Motor neuron (in vitro differentiated cells): Measurements from ENCODE around the gene GLI2. TPM values are rescaled to one million over a fixed set of nuclear protein-coding genes. Genes with fewer than 3 reads are reported as not detected.

Experiments used
- ATAC-seq, 8 experiments: fragments of 200-7000 bp; cut with Tn5 transposase; replicated peaks in 6 of 8; 2 replicates each; pipeline ENCODE4 v1.8.0; 2021; ENCODE audit warnings: mild to moderate bottlenecking in 8 of 8, moderate library complexity in 8 of 8
- H3K27ac ChIP-seq, 2 donors: fragments of 250-450 bp; sonication (Bioruptor Pico); 2 replicates each; pipeline ENCODE4 v1.9.0; 2021; ENCODE audit warnings: antibody characterized with exemption in 2 of 2, mild to moderate bottlenecking in 2 of 2, moderate library complexity in 1 of 2
- H3K4me1 ChIP-seq, 2 donors: fragments of 250-450 bp; sonication (Bioruptor Pico); replicated peaks in 1 of 2; 2 replicates each; pipeline ENCODE4 v1.6.1; 2021; ENCODE audit warnings: antibody characterized with exemption in 2 of 2, mild to moderate bottlenecking in 2 of 2, moderate library complexity in 1 of 2
- H3K4me3 ChIP-seq, 5 donors: fragments of 250-450 bp; sonication (Bioruptor Pico); 2 replicates each; pipeline ENCODE4 v1.9.0; 2021; ENCODE audit warnings: antibody characterized with exemption in 5 of 5, mild to moderate bottlenecking in 5 of 5, moderate library complexity in 4 of 5
- WGBS, 10 experiments: fragments of 450-650 bp; shearing (Covaris generic); methylation state at CpG; one replicate each; pipeline ENCODE4 v1.0.0; 2022; 5-methylcytosine and 5-hydroxymethylcytosine counted together
- in situ Hi-C, 9 experiments: fragments of 400-800 bp; cut with MboI; loops; one replicate each; pipeline ENCODE4 v1.15.0; 2021; ENCODE audit warnings: low sequenced_read_pairs in 9 of 9, low pct_unique_long_range_greater_than_20kb in 2 of 9; ENCODE audit not compliant: unreplicated experiment in 9 of 9
- total RNA-seq, 8 experiments: library from RNA; unstranded; fragments of 300-600 nt; gene quantifications; 2 replicates each; pipeline versions ENCODE4 v1.2.3 to v1.2.4, GENCODE V29; 2022

The GLI2 gene
- total RNA-seq, 8 experiments from 2014 or later = 0.45 to 11.1 (median 2.8) TPM

DNA sequence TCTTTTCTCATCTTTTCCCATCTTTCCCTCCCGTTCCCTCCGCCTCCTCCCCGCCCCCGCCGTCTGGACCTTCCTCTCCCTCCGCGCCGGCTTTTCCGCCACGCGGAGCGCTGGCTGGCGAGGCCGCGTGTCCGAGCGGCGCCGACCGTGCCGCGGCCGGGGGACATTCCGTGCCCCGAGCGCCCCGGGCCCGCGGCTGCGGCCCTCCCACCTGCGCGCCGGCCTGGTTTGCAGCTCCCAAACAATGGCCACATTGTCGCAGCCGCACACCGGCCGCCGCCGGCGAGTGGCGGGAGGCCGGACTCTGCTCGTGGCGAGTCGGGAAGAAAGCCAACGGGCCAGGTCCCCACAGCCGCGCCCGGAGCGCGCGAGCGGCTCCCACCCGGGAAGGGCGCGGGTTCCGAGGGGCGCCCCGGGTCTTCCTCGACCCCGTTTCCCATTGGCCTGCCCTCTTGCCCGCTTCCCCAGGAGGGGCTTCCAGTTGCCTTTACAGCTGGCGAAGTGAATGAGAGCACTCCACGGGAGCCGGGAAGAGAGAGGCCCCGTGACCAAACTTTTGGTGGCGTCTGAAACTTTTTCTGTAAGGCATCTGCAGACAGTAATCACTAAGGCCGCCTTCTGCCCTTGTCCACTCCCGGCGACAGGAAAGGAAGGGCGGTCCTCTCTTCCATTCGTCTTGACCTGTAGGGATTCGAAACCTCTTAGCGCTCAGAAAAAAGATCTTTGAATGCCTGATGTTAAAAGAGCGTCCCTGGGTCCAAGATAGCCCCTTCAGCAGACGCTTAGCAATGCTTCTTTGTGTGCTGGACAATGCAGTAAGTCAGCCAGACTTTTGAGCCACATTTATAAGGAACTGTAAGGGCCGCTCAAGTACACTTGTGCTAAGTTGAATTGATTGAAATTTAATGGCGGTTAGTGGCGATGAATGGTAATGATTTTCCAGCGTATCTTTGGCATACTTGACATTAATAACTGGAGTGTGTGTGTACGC is 6.2 kb downstream of the GLI2 start:
- ATAC-seq = peak in 7 of 8 experiments; percentile 6 to 58 (median 41)
- WGBS, 10 experiments = 0 to 100% (median 6%) methylated on average over 1 to 15 of the region's 81 CpGs
- peak overlapping the region; percentile 12 to 38 (median 30) for H3K4me3 ChIP-seq
- H3K4me1 ChIP-seq = peaks cover 56 to 61% of the 10 kb centered on the region in 2 donors
- in situ Hi-C loops = loop anchor here in 1 of 9 experiments (25.0 kb wide), 1 partner anchor 145 kb away; no protein-coding TSS in a partner anchor
- peak overlapping the region; percentile 20 to 81 for H3K27ac ChIP-seq

DNA sequence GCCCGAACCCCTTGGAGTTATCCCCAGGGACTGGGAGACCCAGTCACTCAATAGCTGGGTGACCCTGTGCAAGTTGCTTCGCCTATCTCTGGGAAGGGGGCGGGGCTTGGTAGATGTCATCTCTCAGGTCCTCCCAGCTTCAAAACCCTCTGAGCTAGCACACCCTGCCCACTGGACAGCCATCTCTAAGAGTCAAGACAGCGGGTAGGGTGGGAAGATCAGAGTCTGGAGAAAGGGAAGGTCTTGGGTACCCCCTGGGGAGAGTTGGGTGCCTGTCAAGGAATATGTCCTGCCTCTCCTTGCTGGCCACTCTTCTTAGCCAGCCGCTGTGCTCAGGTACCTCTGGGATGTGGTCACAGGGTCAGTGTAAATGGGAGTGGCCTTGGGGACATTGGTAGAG is 8.0 kb downstream of the GLI2 start:
- in situ Hi-C loops = loop anchor here in 1 of 9 experiments (25.0 kb wide), 1 partner anchor 144 kb away; no protein-coding TSS in a partner anchor
- 60 to 100% (median 90%) methylated on average over 1 to 4 of the region's 5 CpGs; no CpG with 5 or more reads in 5 of the 10 experiments for WGBS, 10 experiments
- Histone ChIP-seq H3K4me3 (no peak overlapping the region), H3K4me1 (peaks cover 51 to 55% of the 10 kb centered on the region in 2 donors), H3K27ac (no peak overlapping the region)
- no peak for ATAC-seq

GRCh38 chr2:120744817-120745216 is 9.1 kb downstream of the GLI2 start:
- Histone ChIP-seq H3K4me1 (peaks cover 51 to 55% of the 10 kb centered on the region in 2 donors), H3K27ac (no peak overlapping the region), H3K4me3 (no peak overlapping the region)
- in situ Hi-C loops = loop anchor here in 1 of 9 experiments (25.0 kb wide), 1 partner anchor 142 kb away; no protein-coding TSS in a partner anchor
- ATAC-seq = no peak

DNA sequence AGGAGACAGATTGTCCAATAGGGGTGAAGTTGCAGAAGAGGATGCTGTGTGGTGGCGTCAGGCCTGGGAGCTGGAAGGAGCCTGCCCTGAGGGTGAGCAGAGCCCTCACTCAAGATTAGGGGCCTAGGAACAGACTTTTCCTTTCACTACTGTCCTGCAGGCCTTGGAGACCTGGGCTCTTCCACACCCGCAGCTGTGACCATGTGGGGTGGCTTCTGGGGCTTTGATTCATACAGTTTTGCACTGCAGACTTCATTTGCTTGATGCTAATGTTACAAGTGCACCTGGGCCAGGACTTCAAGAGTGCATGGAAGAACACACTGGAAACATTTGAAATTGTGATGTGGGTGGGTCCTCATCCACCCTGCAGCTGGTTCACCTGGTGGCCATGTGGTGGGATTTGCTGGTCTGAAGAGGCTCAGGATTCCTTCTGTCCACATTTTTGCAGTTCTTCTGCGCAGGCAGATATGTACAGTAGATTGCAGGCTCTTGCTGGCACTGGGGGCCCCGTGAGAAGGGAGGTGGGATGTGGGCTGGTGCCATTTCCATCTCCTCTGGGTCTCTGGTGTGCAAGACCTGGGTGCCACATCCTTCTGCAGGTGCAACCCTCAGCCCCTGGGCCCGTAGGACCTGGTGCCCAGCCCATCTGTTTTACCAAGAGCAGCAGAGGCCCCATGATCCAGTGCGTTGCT is 9.9 kb downstream of the GLI2 start:
- peaks cover 51 to 55% of the 10 kb centered on the region in 2 donors for H3K4me1 ChIP-seq
- ATAC-seq = peak in 1 of 8 experiments; percentile 52
- in situ Hi-C loops = loop anchor here in 1 of 9 experiments (25.0 kb wide), 1 partner anchor 142 kb away; no protein-coding TSS in a partner anchor
- WGBS, 10 experiments = 60 to 100% (median 100%) methylated on average over 1 to 2 of the region's 6 CpGs; no CpG with 5 or more reads in 5 of the 10 experiments
- H3K27ac ChIP-seq = no peak overlapping the region
- H3K4me3 ChIP-seq = no peak overlapping the region

- in situ Hi-C loops = loop anchor here in 1 of 9 experiments (25.0 kb wide), 1 partner anchor 141 kb away; no protein-coding TSS in a partner anchor
- Histone ChIP-seq H3K27ac (no peak overlapping the region), H3K4me1 (peaks cover 50 to 55% of the 10 kb centered on the region in 2 donors), H3K4me3 (no peak overlapping the region)
- WGBS, 10 experiments = 86 to 100% (median 100%) methylated on average over 1 to 2 of the region's 4 CpGs; no CpG with 5 or more reads in 5 of the 10 experiments
- ATAC-seq = no peak
Measured at GRCh38 chr2:120746144-120746543, 10.5 kb downstream of the GLI2 start.

DNA sequence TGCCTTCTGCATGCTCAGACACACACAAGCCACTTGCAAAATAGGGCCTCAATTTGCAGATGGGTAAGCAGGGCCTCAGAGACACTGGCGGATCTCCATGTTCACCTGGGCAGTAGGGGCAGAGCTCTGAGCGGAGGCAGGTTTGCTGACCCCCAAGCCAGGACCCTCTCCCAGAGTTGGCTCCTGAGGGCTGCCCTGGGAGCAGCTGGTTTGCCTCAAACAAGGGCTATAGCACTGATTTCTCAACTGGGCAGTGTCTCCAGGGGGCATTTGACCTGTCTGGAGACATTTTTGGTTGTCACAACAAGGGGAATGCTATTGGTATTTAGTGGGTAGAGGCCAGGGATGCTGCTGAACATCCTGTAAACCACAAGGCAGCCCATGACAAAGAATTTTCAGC is 11.6 kb downstream of the GLI2 start:
- H3K27ac ChIP-seq = no peak overlapping the region
- ATAC-seq = no peak
- 80 to 100% methylated on average over 1 to 2 of the region's 2 CpGs; no CpG with 5 or more reads in 8 of the 10 experiments for WGBS, 10 experiments
- H3K4me1 ChIP-seq = peaks cover 46 to 52% of the 10 kb centered on the region in 2 donors
- in situ Hi-C loops = loop anchor here in 1 of 9 experiments (25.0 kb wide), 1 partner anchor 140 kb away; no protein-coding TSS in a partner anchor
- H3K4me3 ChIP-seq = no peak overlapping the region

- ATAC-seq = no peak
- H3K4me1 ChIP-seq = peaks cover 42 to 48% of the 10 kb centered on the region in 2 donors
- in situ Hi-C loops = loop anchor here in 1 of 9 experiments (25.0 kb wide), 1 partner anchor 140 kb away; no protein-coding TSS in a partner anchor
- H3K27ac ChIP-seq = no peak overlapping the region
- no peak overlapping the region for H3K4me3 ChIP-seq
- WGBS, 10 experiments = 88 to 97% (median 93%) methylated on average over 2 to 6 of the region's 7 CpGs; no CpG with 5 or more reads in 4 of the 10 experiments
Measured at GRCh38 chr2:120747706-120748105, 12.0 kb downstream of the GLI2 start.

- peaks cover 36 to 42% of the 10 kb centered on the region in 2 donors for H3K4me1 ChIP-seq
- H3K4me3 ChIP-seq = no peak overlapping the region
- in situ Hi-C loops = loop anchor here in 1 of 9 experiments (25.0 kb wide), 1 partner anchor 139 kb away; no protein-coding TSS in a partner anchor
- 78 to 100% methylated on average over 1 of the region's 3 CpGs; no CpG with 5 or more reads in 8 of the 10 experiments for WGBS, 10 experiments
- H3K27ac ChIP-seq = no peak overlapping the region
- no peak for ATAC-seq
Measured at GRCh38 chr2:120748310-120748709, 12.6 kb downstream of the GLI2 start.

- H3K27ac ChIP-seq = no peak overlapping the region
- in situ Hi-C loops = loop anchor here in 1 of 9 experiments (25.0 kb wide), 1 partner anchor 139 kb away; no protein-coding TSS in a partner anchor
- ATAC-seq = no peak
- H3K4me1 ChIP-seq = peaks cover 32 to 38% of the 10 kb centered on the region in 2 donors
- H3K4me3 ChIP-seq = no peak overlapping the region
Measured at GRCh38 chr2:120748741-120749140, 13.1 kb downstream of the GLI2 start.

DNA sequence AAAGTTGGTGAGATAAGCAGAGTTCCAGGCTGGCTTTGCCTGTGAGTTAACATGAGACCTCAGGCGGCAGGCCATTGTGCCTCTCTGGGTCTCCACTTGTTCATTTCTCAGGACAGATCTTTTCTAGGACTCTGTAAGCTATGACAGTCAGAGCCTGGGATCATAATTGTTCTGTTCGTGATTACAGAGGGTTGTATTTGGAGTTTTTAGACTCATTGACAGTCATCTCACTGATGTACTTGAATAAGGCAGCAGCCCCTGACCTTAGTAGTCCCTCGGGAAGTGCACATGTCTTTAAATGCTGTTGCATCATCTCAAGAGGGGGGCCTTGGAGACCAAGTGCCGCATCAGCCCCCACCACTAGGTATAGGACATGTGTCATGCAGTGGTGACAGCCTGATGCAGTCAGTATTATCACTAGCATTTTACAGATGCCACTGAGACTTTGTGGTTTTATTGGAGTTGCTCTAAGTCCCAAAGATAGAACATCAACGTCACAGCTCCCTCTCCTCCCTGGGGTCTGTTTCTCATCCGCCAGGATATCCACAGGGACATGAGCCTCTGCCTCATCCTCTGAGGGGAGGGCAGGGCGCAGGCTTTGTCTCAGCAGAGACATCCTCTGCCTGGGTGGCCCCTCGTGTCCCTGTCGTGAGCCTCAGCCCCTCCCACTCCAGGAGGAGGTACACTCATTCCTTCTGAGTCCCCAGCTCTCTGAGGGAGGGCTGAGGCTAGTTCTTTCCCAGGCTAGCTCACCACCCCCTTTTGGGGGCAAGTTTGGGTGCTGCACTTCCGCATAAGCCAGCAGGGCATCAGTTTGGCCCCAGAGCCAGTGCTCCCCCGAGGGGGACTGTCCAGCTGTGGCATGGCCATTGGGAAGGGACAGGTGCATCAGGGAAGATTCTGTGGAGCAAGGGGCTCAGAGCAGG is 14.1 kb downstream of the GLI2 start:
- Histone ChIP-seq H3K4me3 (no peak overlapping the region), H3K27ac (peak overlapping the region; percentile 63 to 77), H3K4me1 (peaks cover 27 to 33% of the 10 kb centered on the region in 2 donors)
- ATAC-seq = peak in 5 of 8 experiments; percentile 93 to 95 (median 94)
- 0 to 100% (median 54%) methylated on average over 1 to 11 of the region's 11 CpGs; no CpG with 5 or more reads in 4 of the 10 experiments for WGBS, 10 experiments
- in situ Hi-C loops = loop anchor here in 1 of 9 experiments (25.0 kb wide), 1 partner anchor 138 kb away; no protein-coding TSS in a partner anchor

GRCh38 chr2:120750488-120751210 is 15.0 kb downstream of the GLI2 start:
- H3K4me1 ChIP-seq = peaks cover 27 to 33% of the 10 kb centered on the region in 2 donors
- 43 to 100% (median 85%) methylated on average over 1 to 8 of the region's 13 CpGs for WGBS, 10 experiments
- H3K4me3 ChIP-seq = no peak overlapping the region
- ATAC-seq = no peak
- in situ Hi-C loops = no loop called here
- H3K27ac ChIP-seq = peak overlapping the region; percentile 63 to 77
